ENCODE data around the gene FNIP1. TPM values are rescaled to one million over a fixed set of nuclear protein-coding genes. Genes with fewer than 3 reads are reported as not detected.

Gene FNIP1
- polyA plus RNA-seq, 1 donor from 2014 or later = 18.1 TPM

DNA sequence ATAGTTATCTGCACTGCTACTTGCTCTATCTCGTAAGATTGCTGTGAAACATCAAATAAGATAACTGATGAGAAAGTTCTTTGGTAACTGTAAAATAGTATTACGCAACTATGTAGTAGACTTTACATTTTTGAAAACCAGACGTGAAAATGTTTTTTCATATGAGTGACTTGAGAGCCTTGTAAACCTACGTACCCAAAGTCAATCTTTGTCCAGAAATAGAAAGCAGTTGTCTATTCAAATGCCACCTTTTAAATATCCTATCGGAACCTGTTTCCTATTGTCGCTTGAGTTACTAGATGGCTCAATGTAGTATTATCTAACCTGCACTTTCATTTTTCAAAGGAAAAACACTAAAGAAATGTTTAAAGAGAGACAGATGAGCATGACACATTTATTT is 1.6 kb downstream of the FNIP1 start:
- Histone ChIP-seq H4K20me1 (ENCODE audit: insufficient read depth) (no peaks in the 10 kb centered on the region), H3K36me3 (ENCODE audit: insufficient read depth, low read length) (no peaks in the 10 kb centered on the region)

DNA sequence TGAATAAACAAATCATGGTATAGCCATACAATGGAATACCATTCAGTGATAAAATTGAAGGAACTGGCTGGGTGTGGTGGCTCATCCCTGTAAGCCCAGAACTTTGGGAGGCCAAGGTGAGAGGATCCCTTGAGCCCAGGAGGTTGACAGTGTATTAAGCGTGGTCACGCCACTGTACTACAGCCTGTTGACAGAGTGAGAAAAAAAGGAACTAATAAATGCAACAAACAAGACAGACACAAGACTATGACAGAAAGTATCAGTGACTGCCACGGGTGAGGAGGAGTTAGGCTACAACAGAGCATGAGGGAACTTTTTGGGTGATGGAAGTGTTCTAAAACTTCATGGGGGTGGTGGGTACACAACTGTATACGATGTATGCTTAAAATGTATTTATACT is 2.2 kb downstream of the FNIP1 start:
- no peak overlapping the region for H3K4me2 ChIP-seq (ENCODE audit: low read length)

More for the DNA sequence above, 1.6 kb downstream of the FNIP1 start:
- H3K27ac ChIP-seq (ENCODE audit: low read length) = no peak overlapping the region
- H3K9me3 ChIP-seq (ENCODE audit: low read length) = no peaks in the 10 kb centered on the region
- no peak overlapping the region for H2AFZ ChIP-seq (ENCODE audit: low read depth, low read length)
- no peak overlapping the region for H3K9ac ChIP-seq (ENCODE audit: low read length)
- peak overlapping the region; percentile 72 for H3K4me2 ChIP-seq (ENCODE audit: low read length)
- peaks cover 3% of the 10 kb centered on the region for H3F3A ChIP-seq (ENCODE audit: insufficient read depth, low read length, poor library complexity, severe bottlenecking)
- H3K9me2 ChIP-seq (ENCODE audit: insufficient read depth, low read length) = no peaks in the 10 kb centered on the region
- no peaks in the 10 kb centered on the region for H3K27me3 ChIP-seq (ENCODE audit: insufficient read depth, low read depth, low read length)
- H3K79me2 ChIP-seq (replicated peaks; ENCODE audit: insufficient read depth, low read length) = peaks cover 43% of the 10 kb centered on the region
- H3K4me3 ChIP-seq (ENCODE audit: low read length) = peak overlapping the region; percentile 91
- TF ChIP-seq SMC3 (conservative IDR thresholded peaks at IDR 0.05; ENCODE audit: poor library complexity) = no peak
- TF ChIP-seq, protein P1, sequence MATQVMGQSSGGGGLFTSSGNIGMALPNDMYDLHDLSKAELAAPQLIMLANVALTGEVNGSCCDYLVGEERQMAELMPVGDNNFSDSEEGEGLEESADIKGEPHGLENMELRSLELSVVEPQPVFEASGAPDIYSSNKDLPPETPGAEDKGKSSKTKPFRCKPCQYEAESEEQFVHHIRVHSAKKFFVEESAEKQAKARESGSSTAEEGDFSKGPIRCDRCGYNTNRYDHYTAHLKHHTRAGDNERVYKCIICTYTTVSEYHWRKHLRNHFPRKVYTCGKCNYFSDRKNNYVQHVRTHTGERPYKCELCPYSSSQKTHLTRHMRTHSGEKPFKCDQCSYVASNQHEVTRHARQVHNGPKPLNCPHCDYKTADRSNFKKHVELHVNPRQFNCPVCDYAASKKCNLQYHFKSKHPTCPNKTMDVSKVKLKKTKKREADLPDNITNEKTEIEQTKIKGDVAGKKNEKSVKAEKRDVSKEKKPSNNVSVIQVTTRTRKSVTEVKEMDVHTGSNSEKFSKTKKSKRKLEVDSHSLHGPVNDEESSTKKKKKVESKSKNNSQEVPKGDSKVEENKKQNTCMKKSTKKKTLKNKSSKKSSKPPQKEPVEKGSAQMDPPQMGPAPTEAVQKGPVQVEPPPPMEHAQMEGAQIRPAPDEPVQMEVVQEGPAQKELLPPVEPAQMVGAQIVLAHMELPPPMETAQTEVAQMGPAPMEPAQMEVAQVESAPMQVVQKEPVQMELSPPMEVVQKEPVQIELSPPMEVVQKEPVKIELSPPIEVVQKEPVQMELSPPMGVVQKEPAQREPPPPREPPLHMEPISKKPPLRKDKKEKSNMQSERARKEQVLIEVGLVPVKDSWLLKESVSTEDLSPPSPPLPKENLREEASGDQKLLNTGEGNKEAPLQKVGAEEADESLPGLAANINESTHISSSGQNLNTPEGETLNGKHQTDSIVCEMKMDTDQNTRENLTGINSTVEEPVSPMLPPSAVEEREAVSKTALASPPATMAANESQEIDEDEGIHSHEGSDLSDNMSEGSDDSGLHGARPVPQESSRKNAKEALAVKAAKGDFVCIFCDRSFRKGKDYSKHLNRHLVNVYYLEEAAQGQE (IDR thresholded peaks at IDR 0.05; ENCODE audit: borderline replicate concordance) = no peak
- TF ChIP-seq MXI1 (conservative IDR thresholded peaks at IDR 0.05; ENCODE audit: poor library complexity, severe bottlenecking) = no peak
- no peak for TF ChIP-seq EP300 (conservative IDR thresholded peaks at IDR 0.05; ENCODE audit: poor library complexity, severe bottlenecking)
- TF ChIP-seq POLR2AphosphoS5 (IDR thresholded peaks at IDR 0.05) = no peak
- no peak for TF ChIP-seq TAF1 (IDR thresholded peaks at IDR 0.05; ENCODE audit: low read depth)
- no peak for TF ChIP-seq RAD21 (conservative IDR thresholded peaks at IDR 0.05)
- TF ChIP-seq, protein P2, sequence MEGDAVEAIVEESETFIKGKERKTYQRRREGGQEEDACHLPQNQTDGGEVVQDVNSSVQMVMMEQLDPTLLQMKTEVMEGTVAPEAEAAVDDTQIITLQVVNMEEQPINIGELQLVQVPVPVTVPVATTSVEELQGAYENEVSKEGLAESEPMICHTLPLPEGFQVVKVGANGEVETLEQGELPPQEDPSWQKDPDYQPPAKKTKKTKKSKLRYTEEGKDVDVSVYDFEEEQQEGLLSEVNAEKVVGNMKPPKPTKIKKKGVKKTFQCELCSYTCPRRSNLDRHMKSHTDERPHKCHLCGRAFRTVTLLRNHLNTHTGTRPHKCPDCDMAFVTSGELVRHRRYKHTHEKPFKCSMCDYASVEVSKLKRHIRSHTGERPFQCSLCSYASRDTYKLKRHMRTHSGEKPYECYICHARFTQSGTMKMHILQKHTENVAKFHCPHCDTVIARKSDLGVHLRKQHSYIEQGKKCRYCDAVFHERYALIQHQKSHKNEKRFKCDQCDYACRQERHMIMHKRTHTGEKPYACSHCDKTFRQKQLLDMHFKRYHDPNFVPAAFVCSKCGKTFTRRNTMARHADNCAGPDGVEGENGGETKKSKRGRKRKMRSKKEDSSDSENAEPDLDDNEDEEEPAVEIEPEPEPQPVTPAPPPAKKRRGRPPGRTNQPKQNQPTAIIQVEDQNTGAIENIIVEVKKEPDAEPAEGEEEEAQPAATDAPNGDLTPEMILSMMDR (IDR thresholded peaks at IDR 0.05; ENCODE audit: poor library complexity, severe bottlenecking) = no peak
- TF ChIP-seq EZH2 (IDR thresholded peaks at IDR 0.05; ENCODE audit: borderline replicate concordance, insufficient read depth, low read length, poor library complexity, severe bottlenecking) = no peak

DNA sequence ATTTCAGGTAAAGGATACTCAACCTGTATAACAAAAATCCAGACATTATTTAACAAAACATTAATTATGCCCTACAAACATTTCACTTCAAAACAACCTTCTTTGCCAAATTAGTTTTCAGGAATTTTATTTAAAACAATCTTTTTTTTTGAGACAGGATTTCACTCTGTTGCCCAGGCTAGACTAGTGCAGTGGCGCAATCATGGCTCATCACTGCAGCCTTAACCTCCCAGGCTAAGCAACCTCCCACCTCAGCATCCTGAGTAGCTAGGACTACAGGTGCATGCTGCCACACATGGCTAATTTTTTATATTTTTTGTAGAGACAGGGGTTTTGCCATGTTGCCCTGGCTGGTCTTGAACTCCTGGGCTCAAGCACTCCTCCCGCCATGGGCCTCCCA is 3.9 kb downstream of the FNIP1 start:
- TF ChIP-seq EZH2 (IDR thresholded peaks at IDR 0.05; ENCODE audit: borderline replicate concordance, insufficient read depth, low read length, poor library complexity, severe bottlenecking) (no peak), POLR2AphosphoS5 (IDR thresholded peaks at IDR 0.05) (no peak), MXI1 (conservative IDR thresholded peaks at IDR 0.05; ENCODE audit: poor library complexity, severe bottlenecking) (no peak), RAD21 (conservative IDR thresholded peaks at IDR 0.05) (no peak), EP300 (conservative IDR thresholded peaks at IDR 0.05; ENCODE audit: poor library complexity, severe bottlenecking) (no peak), TAF1 (IDR thresholded peaks at IDR 0.05; ENCODE audit: low read depth) (no peak)
- TF ChIP-seq, protein P2 (IDR thresholded peaks at IDR 0.05; ENCODE audit: poor library complexity, severe bottlenecking) = no peak
- TF ChIP-seq, protein P1 (IDR thresholded peaks at IDR 0.05; ENCODE audit: borderline replicate concordance) = no peak

More for the DNA sequence above, 2.2 kb downstream of the FNIP1 start:
- Histone ChIP-seq H3K27me3 (ENCODE audit: insufficient read depth, low read depth, low read length) (no peaks in the 10 kb centered on the region), H3K4me3 (ENCODE audit: low read length) (peak overlapping the region; percentile 91), H3K9me3 (ENCODE audit: low read length) (no peaks in the 10 kb centered on the region), H3K9ac (ENCODE audit: low read length) (no peak overlapping the region), H2AFZ (ENCODE audit: low read depth, low read length) (no peak overlapping the region), H4K20me1 (ENCODE audit: insufficient read depth) (no peaks in the 10 kb centered on the region), H3F3A (ENCODE audit: insufficient read depth, low read length, poor library complexity, severe bottlenecking) (peaks cover 3% of the 10 kb centered on the region), H3K79me2 (replicated peaks; ENCODE audit: insufficient read depth, low read length) (peaks cover 43% of the 10 kb centered on the region), H3K9me2 (ENCODE audit: insufficient read depth, low read length) (no peaks in the 10 kb centered on the region), H3K27ac (ENCODE audit: low read length) (no peak overlapping the region), H3K36me3 (ENCODE audit: insufficient read depth, low read length) (no peaks in the 10 kb centered on the region)
- TF ChIP-seq TAF1 (IDR thresholded peaks at IDR 0.05; ENCODE audit: low read depth) (no peak), SMC3 (conservative IDR thresholded peaks at IDR 0.05; ENCODE audit: poor library complexity) (no peak)

More for the DNA sequence above, 3.9 kb downstream of the FNIP1 start:
- no peak overlapping the region for H2AFZ ChIP-seq (ENCODE audit: low read depth, low read length)
- H3K9me3 ChIP-seq (ENCODE audit: low read length) = no peaks in the 10 kb centered on the region
- no peak overlapping the region for H3K27ac ChIP-seq (ENCODE audit: low read length)
- peaks cover 51% of the 10 kb centered on the region for H3K79me2 ChIP-seq (replicated peaks; ENCODE audit: insufficient read depth, low read length)
- H3F3A ChIP-seq (ENCODE audit: insufficient read depth, low read length, poor library complexity, severe bottlenecking) = peaks cover 3% of the 10 kb centered on the region
- H4K20me1 ChIP-seq (ENCODE audit: insufficient read depth) = no peaks in the 10 kb centered on the region
- no peaks in the 10 kb centered on the region for H3K9me2 ChIP-seq (ENCODE audit: insufficient read depth, low read length)
- H3K9ac ChIP-seq (ENCODE audit: low read length) = no peak overlapping the region
- no peak overlapping the region for H3K4me3 ChIP-seq (ENCODE audit: low read length)
- no peak overlapping the region for H3K4me2 ChIP-seq (ENCODE audit: low read length)
- H3K36me3 ChIP-seq (ENCODE audit: insufficient read depth, low read length) = no peaks in the 10 kb centered on the region
- H3K27me3 ChIP-seq (ENCODE audit: insufficient read depth, low read depth, low read length) = no peaks in the 10 kb centered on the region

Data from neural cell (in vitro differentiated cells).